Glomerular visceral epithelial cell (primary cell): ENCODE measurements around the gene MRPL53.
"Not testable (repeated sequence)": the region's sequence is repeated elsewhere in the genome, so short reads cannot be mapped to it uniquely, and the experiment has no call there.

Source experiments
- DNase-seq: peaks from one replicate; pipeline ENCODE4 v3.0.0-alpha.2; 2016; ENCODE audit errors: extremely low spot score

Gene MRPL53

DNA sequence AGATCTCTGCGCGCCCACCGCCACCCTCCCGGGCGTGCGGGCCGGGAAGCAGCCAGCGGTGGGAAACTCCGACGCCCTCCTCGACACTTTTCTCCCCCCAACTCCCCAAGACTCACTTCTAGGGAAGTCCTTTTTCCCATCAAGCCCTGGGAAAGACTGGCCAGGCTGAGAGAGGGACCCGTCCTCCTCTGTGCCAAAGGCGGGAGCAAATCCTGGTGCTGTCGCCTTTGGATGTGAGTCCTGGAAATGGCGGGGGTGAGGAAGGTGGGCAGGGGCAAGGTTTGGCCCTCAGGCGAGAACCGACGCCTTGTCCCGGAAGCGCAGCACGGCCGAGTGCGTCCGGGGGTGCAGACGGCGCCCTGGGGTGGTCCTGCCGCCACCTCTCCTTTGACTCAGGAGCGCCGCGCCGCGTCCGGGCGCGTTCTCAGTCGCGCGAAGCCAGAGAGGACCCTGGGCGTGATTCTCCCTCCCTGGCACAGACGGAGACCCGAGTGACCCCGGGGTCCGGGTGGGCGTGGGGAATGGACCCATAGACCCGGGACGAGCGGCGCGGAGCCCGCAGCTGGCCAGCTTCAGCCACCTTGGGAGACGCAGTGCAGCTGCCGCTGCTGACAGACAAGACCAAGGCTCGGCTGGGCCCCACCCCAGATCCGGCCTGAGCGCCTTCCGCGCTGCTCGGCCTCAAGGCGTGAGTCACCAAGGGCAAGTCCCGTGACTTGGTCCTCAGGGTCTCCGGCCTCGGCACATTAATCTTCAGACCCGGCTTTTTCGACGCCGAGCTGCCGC, 30.4 kb upstream of the MRPL53 start:
- peak; percentile 79 for DNase-seq

- no peak for DNase-seq
Observed at GRCh38 chr2:74502147-74502719, 29.8 kb upstream of the MRPL53 start.

GRCh38 chr2:74501335-74502071, 29.0 kb upstream of the MRPL53 start:
- no peak for DNase-seq

DNA sequence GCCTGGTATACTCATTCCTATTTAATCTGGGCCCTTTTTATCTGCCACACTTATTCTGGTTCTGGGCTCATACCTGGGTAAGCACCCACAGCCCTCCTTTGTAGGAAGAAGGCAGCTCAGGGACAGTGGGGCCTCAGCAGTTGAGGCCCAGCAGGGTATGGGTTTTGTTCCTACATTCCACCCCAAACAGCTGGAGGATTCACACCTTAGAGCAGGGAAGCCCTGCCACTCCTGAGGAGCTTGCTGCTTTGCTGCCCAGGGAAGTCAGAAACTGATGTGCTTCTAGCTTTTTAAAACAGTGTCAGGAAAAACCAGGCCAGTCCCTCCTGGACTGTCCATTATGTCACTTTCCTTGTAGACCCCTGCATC, 28.1 kb upstream of the MRPL53 start:
- DNase-seq, result no peak

DNA sequence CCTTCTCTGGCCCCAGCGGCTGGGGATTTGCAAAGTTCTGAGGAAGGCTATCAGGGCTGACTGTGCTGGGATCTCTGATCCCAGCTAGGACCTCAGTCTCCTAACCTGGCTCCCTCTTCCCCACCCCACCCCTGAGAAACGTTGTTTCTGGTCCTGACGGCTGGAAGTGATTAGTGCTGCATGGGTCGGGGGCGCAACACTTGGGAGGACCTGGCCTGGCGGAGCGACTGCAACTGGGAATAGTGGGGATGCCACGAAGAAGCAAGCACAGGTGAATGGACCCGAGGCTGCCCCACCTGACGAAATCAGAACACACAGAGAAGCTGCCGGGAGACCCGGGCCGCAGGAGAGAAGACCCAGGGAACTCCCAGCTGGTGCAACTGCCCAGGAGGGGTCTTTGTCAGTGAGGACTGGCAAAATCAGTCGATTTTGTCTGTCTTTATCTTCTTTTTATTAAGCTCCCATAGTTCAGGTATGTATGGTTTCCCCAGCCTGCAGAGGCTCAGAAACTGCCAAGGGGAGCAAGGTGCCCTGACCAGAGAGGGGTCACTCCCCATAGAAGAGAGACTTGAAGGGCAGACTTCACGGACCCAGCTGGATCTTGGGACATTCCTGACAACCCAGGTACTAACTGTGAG, 27.6 kb upstream of the MRPL53 start:
- no peak for DNase-seq

- no peak for DNase-seq
Observed at GRCh38 chr2:74499267-74499939, 26.9 kb upstream of the MRPL53 start, which contains the start of gene LBX2. Gene LBX2, minus strand, starts transcription at chr2:74499603. Its CDS starts 66 bp downstream, at chr2:74499537.

- no peak for DNase-seq
Observed at GRCh38 chr2:74498500-74499266, 26.2 kb upstream of the MRPL53 start.

DNA sequence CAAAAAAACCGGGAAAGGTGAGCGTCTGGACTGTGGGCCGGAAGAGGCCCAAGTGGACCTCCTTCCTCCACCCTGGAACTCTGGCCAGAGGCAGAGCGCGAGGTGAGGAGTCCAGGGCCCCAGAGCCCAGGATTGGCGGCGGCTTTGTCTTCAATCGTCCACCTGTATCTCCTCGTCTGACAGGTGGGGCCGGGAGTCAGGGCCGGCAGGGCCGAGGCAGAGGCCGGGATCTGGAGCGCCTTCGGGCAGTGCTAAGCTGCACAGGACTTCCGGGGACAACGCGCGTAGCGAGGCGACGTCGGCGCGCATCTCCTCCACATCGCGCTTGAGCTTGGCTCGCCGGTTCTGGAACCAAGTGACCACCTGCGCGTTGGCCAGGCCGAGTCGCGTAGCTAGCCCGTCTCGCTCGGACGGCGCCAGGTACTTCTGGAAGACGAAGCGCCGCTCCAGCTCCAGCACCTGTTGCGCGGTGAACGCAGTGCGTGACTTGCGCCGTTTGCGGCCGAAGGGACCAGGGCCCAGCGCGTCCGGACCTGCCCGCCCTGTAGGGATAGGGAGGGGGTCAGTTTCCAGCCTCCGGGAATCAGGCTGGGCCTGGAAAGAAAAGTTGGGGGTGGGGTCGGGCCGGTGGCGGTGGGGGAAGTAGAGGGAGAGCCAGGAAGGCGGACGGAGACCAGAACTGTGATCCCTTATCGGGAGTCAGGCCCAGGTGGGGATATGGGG, 25.5 kb upstream of the MRPL53 start:
- no peak for DNase-seq

DNA sequence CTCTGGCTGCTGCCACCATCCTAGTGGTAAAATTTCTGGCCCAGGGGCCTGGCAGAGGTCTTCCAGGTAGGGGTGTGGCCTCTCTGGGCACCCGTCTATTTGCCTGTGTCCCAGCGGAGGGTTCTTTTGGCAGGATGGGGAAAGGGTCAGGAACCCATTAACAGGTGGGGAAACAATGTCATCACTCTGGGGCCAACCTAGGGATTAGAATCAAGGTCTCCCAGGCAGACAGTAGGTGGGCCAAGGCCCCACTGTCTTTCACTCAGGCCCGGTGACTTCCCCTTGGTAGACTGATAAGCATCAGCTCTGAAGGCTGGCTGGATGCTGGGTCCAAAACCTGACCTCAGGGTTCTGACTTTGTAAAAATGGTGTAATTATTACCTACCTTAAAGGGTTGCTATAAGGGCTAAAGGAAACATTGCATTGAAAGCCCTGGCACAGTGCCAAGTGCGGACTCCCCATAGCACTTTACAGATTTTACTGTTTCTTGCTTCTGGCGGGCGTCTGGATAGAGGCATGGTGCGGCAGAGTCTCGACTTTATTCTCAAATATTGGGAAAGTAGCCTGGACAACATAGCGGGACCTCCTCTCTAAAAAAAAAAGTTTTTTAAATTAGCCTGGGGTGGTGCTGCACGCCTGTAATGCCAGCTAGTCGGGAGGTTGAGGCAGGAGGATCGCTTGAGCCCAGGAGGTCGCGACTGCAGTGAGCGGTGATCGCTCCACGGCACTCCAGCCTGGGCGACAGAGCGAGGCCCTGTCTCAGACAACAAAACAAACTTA, 24.7 kb upstream of the MRPL53 start:
- no peak for DNase-seq

DNA sequence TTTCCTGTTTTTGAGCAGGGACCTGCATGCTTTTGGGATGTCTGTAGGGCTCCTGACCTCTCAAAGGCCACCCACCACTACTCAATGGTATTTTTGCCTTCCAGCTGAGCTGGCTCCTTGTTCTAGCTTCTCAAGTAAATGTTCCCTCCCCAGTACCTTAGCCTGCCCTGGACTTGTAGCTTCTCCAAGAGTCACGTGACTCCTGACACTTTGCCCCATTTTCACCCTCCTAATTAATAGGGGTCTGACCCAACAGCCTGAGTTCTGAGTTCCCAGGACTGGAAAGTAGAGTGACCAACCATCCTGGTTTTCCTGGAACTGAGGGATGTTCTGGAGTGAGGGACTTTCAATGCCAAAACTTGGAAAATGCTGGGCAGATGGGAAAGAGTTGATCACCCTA, 23.0 kb upstream of the MRPL53 start:
- DNase-seq, result no peak

DNA sequence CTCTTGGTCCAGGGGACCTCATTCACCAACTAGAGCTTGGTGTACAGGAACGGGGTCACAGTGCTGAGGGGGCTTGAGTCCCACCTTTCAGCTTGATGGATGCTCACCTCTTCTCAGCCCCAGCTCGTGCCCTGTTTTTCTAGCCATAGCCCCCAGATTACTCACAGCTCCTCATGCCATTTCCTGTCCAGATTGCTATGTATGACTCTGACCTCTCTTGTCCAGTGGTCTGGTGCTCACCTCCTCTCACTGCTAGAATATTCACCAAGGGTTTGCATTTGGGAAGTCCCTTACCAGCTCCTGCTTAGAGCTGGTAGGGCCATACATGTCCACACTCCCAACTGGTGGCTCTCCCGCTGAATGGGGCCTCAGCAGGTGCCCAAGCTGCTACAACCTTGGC, 21.1 kb upstream of the MRPL53 start:
- no peak for DNase-seq

DNA sequence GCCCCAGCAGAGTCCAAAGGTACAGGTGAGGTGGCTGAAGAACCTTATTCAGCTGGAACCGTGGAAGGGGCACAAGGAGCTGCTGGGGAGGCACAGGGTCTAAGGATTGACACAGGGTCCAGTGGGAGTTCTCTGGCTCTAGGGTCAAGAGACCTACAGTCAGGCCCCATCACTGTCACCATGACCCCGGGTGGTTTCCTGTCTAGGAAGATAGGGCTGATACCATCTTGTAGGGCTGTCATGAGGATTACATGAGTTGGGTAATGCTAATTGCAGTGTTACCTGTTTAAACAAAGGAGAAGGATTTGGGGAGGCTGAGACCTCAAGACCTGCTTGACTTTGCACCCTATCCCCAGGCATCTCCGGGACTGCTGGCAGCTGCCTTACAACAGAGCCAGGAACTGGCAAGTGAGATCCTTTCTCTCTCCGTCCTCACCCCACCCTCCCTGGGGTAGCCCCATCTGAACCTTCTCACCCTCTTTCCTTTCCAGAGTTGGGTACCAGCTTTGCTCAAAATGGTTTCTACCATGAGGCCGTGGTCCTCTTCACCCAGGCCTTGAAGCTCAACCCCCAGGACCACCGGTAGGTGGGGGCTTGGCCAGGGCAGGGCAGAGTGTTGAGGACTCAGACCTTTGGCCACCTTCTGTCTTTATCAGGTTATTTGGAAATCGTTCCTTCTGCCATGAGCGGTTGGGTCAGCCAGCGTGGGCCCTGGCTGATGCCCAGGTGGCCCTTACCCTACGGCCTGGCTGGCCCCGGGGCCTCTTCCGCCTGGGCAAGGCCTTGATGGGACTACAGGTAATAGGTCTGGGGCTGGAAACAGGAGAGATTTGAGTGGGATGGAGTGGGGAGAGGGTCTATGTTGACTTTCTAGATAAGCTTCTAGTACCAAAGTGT, 19.4 kb upstream of the MRPL53 start:
- DNase-seq, result no peak

DNA sequence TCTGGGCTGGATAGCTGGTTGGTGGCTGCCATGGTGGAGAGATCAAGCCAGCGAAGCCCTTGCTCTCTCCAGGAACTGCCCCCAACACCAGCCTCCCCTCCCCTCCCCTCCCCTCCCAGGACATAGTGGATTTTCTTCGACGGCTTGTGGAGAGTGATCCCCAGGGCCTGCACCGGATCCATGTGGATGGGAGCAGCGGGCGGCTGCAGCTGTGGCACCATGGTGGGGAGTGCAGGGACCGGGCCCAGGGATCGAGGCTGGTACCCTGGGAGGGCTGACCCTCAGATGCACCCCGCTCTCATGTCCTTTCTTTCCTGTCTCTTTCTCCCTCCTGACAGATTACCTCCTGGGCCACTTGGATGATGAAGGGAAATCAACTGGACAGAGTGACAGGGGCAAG, 17.4 kb upstream of the MRPL53 start:
- no peak for DNase-seq

GRCh38 chr2:74488643-74489481, 16.4 kb upstream of the MRPL53 start:
- DNase-seq, result no peak

- DNase-seq, result no peak
Observed at GRCh38 chr2:74486141-74486540, 13.7 kb upstream of the MRPL53 start.

GRCh38 chr2:74483675-74484164, 11.2 kb upstream of the MRPL53 start:
- DNase-seq, result not testable (repeated sequence)
